Stimulated activated CD4-positive, alpha-beta T cell treated with anti-CD3 and anti-CD28 coated beads, Interleukin-4, amount 100 ng/mL, for 1 hour (primary cell): ENCODE measurements around the gene TMED3.
"Not testable (repeated sequence)": the region's sequence is repeated elsewhere in the genome, so short reads cannot be mapped to it uniquely, and the experiment has no call there.

ENCODE experiments used
- DNase-seq: peaks from one replicate; pipeline ENCODE4 v3.0.0-alpha.2; 2020

TMED3 gene

DNA sequence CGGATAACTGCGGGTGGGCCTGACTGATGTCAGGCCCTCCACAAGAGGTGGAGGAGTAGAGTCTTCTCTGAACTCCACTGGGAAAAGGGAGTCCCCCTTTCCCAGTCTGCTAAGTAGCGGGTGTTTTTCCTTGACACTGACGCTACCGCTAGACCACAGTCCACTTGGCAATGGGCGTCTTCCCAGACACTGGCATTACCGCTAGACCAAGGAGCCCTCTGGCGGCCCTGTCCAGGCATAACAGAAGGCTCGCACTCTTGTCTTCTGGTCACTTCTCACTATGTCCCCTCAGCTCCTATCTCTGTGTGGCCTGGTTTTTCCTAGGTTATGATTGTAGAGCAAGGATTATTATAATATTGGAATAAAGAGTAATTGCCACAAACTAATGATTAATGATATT, 9.1 kb downstream of the TMED3 start:
- DNase-seq, result not testable (repeated sequence)

DNA sequence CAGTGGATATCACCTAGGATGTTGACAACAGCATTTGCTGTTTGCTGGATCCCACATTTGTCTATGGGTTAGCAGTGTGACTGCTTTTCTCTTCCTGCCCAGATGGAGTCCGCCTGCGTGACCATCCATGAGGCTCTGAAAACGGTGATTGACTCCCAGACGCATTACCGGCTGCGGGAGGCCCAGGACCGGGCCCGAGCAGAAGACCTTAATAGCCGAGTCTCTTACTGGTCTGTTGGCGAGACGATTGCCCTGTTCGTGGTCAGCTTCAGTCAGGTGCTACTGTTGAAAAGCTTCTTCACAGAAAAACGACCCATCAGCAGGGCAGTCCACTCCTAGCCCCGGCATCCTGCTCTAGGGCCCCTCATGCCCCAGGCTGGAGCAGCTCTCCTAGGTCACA, 11.0 kb downstream of the TMED3 start:
- DNase-seq, result no peak

DNA sequence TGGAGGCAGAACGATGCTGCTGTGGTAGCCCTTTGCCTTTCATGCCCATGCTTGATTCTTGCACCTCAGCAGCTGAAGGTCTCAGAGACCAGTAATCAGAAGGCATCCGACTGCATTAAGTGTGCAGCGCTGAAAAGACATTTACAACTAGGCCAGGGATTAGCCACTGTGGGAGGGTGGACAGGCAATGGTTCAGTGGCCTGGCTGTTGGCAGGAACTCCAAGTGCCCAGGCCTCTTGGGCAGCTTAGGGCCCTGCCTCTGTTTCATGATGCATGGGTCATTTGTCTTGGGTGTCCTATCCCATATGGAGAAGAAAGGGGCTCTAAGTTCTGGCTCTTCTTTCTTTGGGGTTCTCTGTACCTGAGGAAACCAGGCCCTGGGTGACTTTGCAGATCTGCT, 11.4 kb downstream of the TMED3 start:
- no peak for DNase-seq

DNA sequence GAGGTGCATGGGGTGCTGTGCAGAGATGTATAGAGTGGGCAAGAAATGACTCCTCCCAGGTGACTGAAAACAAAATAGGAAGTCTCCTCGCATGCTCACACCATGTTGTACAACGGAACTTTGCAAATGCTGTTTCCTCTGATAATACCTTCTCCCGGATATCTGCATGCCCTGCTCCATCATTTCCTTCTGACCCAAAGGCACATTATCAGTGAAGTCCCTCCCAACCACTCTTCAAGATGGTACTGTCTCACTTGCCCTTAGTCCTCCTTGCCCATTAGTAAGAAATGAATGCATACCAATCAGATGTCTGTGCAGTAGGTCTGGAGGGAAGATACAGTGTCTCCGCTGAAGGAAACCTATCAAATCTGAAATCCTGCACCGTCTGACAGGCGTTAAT, 12.0 kb downstream of the TMED3 start:
- DNase-seq, result no peak

DNA sequence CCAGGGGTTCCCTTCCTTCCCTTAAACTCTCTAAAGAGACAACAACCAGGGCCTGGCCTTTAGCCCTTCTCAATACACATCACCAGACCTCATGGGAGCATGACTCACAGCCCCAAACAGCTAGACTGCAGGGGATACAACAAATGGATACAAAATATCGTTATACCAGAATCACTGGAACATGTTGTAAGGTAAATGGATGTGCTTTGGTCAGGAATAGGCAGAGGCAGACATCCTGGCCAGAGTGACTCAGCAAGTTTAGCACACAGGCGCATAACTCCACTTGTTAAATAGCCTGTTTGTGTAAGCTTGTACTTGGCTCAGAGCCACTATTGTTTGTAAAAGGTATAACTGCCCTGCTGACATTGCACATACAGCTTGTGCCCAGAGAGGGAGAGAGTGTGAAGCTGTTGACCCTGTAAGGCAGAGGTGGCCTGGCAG, 18.3 kb downstream of the TMED3 start:
- no peak for DNase-seq

DNA sequence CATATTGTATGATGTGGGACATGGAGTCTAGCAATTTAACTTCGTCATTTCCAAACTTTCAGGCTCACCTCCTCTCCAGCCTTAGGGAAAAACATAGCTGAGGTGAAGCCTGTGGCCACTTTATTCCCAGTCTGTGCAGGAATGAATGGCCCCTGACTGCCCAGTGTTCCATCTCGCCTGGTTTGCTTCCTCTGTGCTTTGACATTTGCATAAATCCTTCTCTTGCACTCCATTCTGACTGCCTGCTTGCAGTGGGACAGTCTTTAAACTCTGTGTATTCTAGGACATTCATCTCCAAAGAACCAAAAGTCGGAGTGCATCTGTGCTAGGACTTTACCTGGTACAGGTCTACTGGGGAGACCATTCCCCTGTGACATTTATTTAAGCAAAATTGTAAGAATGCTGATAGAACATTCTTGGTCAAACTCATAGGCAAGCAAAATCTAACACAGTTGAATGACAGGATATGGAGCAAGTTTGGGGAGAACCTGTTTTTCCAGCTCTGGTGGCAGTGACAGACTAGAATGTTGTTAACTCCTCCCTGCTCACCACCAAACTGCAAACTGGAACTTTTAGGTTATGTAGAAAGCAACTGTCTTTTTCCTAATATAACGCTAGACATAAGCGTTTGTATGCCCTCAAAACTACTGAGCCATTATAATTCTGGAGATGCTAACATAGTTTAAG, 22.1 kb downstream of the TMED3 start:
- no peak for DNase-seq

DNA sequence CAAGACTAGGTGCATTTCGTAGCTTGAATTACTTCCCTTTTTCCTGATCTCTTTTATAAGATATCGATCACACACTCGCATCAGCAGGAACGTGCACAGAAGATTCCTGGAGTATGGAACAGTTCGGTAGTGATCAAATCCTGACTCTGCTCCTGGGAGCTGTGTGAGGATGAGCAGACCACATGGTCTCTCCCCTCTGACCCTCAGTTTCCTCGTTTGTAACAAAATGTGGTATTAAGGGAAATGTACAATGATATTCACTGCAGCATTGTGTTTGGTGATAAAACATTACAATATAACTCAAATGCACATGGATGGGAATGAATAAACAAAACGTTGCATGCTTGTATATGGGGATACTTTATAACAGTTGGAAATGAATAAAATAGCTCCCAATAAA, 26.7 kb downstream of the TMED3 start:
- no peak for DNase-seq

DNA sequence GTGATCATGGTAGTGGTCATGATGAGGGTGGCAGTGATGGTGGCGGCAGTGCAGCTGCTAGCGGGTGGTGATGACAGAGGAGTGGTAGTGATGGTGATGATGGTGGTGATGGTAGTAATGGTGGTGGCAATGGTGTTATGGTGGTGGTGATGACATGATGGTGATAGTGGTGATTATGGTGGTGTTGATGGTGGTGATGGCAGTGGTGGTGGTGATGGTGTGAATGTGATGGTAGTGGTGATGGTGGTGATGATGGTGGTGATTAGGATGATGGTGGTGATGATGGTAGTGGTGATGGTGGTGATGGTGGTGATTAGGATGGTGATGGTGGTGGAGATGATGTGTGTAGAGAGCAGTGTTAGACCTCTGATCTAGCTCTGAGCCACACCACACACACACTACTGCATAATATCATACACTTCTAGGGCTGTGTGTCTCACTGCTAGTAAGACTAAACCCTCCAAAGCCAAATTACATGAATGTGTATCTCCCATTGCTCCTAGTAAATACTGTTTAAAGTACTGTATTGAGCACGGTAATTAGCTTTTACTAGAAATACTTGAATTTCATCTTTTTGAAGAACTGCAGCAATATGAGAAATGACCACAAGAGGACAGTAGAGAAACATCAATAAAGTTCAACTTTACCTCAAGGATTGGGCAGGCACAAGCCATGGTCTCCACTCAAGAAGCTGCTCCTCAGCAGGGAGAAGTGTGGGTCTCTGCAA, 28.8 kb downstream of the TMED3 start:
- no peak for DNase-seq

DNA sequence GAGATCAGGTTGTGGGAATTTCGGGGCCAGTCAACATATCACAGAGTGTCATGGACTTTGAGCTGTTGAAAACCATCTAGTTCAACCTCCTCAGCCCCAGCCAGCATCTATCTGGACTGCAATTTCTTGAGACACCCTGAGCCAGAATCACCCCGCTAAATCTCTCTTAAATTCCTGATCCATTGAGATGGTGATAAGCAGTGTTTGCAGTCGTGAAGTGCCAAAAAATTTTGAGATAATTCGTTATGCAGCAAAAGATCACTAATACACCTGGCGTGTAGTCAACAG, 29.3 kb downstream of the TMED3 start:
- DNase-seq, result no peak

DNA sequence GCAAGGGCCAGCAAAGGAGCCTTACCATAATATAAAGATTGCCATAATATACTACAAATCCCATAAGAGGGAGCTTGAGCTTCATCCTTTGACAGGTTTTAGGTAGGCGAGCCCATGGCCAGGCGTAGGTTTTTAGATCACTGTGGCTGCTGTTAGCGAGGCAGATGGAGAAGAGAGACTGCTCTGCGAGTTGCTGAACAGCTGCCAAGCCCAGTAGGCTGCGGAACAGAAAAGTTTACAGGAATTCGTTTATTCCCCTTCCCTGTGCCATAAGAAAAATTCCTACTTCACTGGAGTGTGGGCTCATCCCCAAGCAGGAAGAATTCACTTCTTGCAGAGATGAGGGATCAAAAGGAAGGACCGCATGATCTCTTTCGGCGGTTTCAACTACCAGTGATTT, 30.5 kb downstream of the TMED3 start:
- no peak for DNase-seq

DNA sequence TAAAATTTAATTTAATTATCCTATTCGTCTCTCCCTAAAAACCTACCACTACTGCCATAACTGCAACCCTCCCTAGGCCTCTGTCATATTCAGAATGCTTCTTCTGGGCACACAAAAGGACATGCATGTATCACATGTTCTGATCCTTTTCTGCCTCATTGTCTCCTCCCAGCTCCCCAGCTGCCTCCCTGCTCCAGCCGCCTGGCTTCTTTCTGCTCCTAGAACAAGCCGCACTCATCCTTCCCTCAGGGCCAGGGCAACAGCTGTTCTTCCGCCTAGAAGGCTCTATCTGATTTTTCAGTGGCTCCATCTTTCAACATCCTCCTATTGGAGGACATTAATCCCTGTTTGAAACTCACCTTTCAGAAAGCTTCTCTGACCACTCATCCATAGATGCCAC, 38.6 kb downstream of the TMED3 start:
- DNase-seq, result no peak

DNA sequence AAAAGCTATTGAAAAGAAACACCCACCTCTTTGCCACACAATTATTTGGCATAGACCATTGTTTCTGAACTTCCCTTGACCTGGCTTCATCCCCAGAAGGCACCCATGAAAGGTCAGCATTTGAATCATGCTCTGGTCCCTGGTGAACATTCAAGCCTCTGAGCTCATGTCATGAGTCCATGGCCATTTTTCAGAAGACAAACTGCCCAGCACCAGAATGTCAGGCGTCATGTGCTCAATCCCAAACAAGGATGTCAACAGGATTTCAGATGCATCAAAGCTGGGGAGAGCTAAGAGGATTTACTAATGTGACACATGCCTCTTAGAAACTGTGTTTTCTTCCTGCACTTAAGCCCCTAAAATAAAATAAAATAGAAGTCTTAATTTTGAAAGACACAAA, 41.3 kb downstream of the TMED3 start:
- no peak for DNase-seq

DNA sequence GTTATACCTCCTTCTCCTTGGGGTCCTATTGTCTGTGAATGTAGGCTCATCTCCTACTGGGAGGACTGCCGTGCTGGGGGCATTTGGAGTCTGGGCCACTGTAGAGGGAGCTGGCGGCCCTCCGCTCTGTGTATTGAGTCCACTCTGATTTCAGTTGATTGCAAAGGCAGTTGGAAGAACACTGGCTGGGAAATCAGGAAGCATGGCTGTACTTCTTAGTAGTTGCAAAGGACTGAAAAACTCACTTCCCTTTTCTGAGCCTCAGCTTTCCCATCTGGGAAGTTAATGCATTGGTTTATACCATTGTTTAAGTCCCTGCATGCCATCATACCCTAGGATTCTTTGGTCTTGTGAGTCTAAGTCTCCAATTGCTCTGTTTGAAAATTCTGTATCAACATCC, 46.7 kb downstream of the TMED3 start:
- no peak for DNase-seq

DNA sequence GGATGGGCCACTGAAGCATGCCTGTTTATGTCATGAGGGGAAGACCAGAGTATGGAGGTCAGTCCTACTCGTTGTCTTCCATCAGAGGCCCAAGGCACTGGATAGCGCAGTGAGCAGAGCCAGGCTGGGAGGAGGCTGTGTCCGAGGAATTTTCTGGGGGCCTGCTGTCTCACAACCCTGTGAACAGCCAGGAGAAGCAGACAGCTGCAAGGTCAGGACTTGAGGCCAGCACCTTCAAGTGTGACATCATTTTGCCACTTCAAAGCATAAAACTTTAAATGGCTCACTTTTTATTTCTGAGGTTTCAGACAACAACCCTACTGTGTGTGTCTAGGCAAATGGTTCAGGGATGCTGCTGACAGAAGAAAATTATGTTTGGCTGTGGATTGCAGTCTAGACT, 47.2 kb downstream of the TMED3 start:
- no peak for DNase-seq

DNA sequence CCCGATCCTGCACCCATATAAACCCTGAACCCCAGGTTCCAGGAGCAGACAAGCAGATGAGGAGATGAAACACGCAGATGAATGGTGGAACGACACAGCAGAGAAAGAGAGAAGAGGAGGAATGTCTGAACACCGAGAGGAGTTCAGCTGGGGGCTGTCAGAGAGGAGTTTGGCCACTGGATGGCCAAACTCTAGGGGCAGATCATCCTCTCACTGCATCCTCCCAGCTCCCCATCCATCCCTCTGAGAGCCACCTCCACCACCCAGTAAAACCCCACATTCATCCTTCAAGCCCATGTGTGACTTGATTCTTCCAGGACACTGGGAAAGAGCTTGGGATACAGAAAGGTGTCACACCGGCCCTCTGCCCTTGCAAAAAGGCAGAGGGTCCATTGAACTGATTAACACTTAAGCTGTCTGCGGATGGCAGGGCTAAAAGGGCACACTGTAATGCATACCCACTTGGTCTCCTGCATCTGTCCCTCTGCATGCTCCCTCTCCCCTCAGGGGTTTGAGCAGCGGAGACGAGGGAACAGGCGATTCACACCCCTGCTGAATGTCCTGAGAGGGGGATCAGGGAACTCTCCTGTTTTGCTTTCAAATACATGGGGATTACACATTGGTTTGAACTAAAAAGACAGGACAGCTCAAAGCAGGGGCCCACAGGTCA, 53.8 kb downstream of the TMED3 start:
- no peak for DNase-seq

DNA sequence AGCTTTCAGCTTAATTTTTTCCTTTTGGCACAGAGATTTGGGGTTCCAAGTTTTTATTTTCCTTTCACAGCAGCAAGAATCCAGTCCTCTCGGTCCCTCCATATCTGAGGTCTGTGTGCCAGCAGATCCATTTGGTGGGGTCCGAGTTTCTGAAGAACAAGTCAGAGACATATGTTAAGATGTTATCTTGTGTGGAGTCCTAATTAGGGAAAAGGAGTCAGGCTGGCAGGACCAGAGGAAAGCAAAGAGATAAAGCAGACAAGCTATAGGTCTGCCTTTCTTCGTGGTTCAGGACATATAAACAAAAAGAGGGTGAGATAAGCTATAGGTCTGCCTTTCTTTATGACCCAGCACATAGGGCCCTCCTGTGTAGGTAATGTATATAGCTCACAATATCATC, 54.9 kb downstream of the TMED3 start:
- no peak for DNase-seq

DNA sequence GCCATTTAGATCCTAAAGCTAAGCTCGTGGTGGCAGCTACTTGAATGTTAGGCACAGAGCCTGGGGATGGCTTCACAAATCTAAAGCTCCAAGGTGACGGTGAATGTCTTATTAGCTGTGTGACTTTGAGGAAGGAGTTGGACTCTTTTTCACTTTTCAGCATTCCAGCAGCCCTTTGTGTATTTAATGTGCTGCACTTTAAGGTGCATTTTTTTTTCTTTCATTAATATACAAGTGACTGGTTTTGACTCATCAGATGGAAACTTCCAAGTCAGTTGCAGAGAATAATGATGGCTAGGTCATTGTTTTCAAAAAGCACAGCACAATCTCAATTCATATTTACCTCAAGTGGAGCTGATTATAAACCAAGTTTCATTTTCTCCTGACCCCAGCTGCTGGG, 55.8 kb downstream of the TMED3 start:
- DNase-seq, result no peak

DNA sequence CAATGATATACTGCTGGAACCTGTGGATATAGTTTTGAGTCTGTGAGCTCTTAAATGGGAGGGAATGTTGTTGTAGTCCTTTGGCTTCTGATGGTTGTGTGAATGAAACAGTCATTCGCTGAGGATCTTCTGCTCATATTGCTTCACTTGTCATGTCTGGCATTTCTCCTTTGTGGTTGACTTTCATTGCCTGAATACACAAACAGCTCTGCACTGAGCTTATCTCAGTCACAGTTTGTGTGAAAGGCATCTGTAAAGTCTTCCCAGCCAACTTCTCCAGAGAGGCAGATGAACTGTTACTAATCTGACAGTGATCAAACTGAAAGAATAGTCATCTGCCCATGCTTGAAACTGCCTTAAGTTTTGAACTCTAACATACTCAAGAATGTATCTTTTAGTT, 59.8 kb downstream of the TMED3 start:
- no peak for DNase-seq

DNA sequence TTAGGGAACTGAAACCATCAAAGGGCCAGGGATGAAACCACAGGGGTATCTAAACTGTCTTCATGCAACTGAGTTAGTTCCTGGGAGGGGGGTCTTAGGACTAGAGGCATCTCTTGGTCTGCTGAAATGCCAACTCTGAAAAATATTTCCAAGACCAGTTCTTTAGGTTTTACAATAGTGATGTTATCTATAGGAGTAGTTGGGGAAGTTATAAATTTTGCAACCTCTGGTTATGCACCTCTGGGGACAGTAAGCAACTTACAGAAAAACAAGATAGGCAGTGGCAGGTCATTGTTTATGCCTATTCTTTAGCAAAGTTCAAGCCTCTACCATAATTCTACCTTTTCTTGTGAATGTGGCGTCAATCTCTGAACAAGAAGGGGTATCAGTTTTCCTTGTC, 60.7 kb downstream of the TMED3 start:
- no peak for DNase-seq

DNA sequence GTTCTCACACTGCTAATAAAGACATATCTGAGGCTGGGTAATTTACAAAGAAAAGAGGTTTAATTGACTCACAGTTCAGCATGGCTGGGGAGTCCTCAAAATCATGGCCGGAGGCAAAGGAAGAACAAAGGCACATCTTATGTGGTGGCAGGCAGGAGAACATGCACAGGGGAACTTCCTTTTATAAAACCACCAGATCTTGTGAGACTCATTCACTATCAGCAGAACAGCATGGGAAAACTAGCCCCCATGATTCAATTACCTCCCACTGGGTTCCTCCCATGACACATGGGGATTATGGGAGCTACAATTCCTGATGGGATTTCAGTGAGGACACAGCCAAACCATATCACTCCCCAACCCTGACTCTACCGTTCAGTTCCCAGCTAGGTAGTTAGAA, 61.5 kb downstream of the TMED3 start:
- DNase-seq, result no peak
